Peyer's patch (tissue), 4 donors: ENCODE measurements around the gene CNTN5.

Source experiments
- CTCF ChIP-seq, 6 experiments: fragments of 450-650 bp in 4 of 6; fragments of 200-600 bp in 2 of 6; sonication (generic) in 1 of 6; IDR thresholded peaks; one replicate each; pipeline ENCODE4 v1.5.1; 2017 to 2019; ENCODE audit warnings: antibody characterized with exemption in 6 of 6, mild to moderate bottlenecking in 3 of 6, moderate library complexity in 1 of 6
- POLR2A ChIP-seq, 2 donors: fragments of 450-650 bp; IDR thresholded peaks; one replicate each; pipeline ENCODE4 v1.5.1; 2017; ENCODE audit warnings: antibody characterized with exemption in 2 of 2, mild to moderate bottlenecking in 2 of 2, moderate library complexity in 2 of 2

- TF ChIP-seq POLR2A (IDR thresholded peaks at IDR 0.05), result no peak
- TF ChIP-seq CTCF (IDR thresholded peaks at IDR 0.05), result no peak
Measured at GRCh38 chr11:99208813-99209212, 188.1 kb downstream of the CNTN5 start.
